Panc1 (cell line): ENCODE data around the gene THRSP. TPM values are rescaled to one million over a fixed set of nuclear protein-coding genes. Genes with fewer than 3 reads are reported as not detected.

Experiments
- ATAC-seq: fragments of 200-7000 bp; cut with Tn5 transposase; 2 replicates; pipeline ENCODE4 v1.9.1; 2020; ENCODE audit warnings: mild to moderate bottlenecking, moderate library complexity
- BruUV-seq: library from RNA; stranded (reverse); fragments of 400-500 nt; replicated peaks from 2 replicates; lab custom pipeline; 2021; lab: Mats Ljungman, UMichigan
- CTCF ChIA-PET: fragments of 300-600 bp; sonication (Branson Sonifier 250); formaldehyde crosslinking; loops from one replicate; lab custom pipeline; 2022; ENCODE audit warnings: antibody characterized with exemption; lab: Charles Lee
- POLR2A ChIA-PET: fragments of 300-600 bp; sonication (Branson Sonifier 250); formaldehyde crosslinking; loops from one replicate; lab custom pipeline; 2022; ENCODE audit warnings: antibody characterized with exemption; lab: Charles Lee
- DNase-seq: peaks from one replicate; pipeline ENCODE4 v3.0.0-alpha.2; 2010; ENCODE audit warnings: low read depth, low spot score
- H3K27ac ChIP-seq: 2 replicates; pipeline ENCODE4 v1.5.1; 2011; ENCODE audit warnings: mild to moderate bottlenecking, low read length, inconsistent platforms
- H3K27me3 ChIP-seq: fragments of 200-500 bp; sonication (Bioruptor generic); 2 replicates; pipeline ENCODE4 v1.6.0; 2014; ENCODE audit warnings: low read length, inconsistent platforms; ENCODE audit not compliant: control insufficient read depth, insufficient read depth
- H3K36me3 ChIP-seq: fragments of 200-500 bp; sonication (Bioruptor generic); 2 replicates; pipeline ENCODE4 v1.5.1; 2014; ENCODE audit warnings: inconsistent platforms, mild to moderate bottlenecking, low read length, moderate library complexity; ENCODE audit not compliant: control insufficient read depth, insufficient read depth
- H3K4me1 ChIP-seq: 2 replicates; pipeline ENCODE4 v1.5.1; 2011; ENCODE audit warnings: inconsistent platforms, mild to moderate bottlenecking, low read length, moderate library complexity; ENCODE audit not compliant: control insufficient read depth, insufficient read depth
- H3K4me3 ChIP-seq, 2 experiments: 2 replicates each; pipeline ENCODE4 v1.5.1; 2011 to 2012; ENCODE audit warnings: low read depth in 2 of 2, low read length in 2 of 2, mild to moderate bottlenecking in 2 of 2, inconsistent platforms in 1 of 2, moderate library complexity in 1 of 2
- H3K9me3 ChIP-seq: fragments of 200-500 bp; sonication (Bioruptor generic); 2 replicates; pipeline ENCODE4 v1.5.1; 2014; ENCODE audit warnings: low read depth, mild to moderate bottlenecking, inconsistent platforms, low read length, moderate library complexity; ENCODE audit not compliant: control insufficient read depth, insufficient read depth
- POLR2AphosphoS5 ChIP-seq: IDR thresholded peaks from 2 replicates; pipeline ENCODE4 v1.6.1; 2012; ENCODE audit warnings: mild to moderate bottlenecking, low read depth, low read length, moderate library complexity
- SIN3A ChIP-seq: IDR thresholded peaks from 2 replicates; pipeline ENCODE4 v1.6.1; 2012; ENCODE audit warnings: low read depth, mild to moderate bottlenecking, low read length, moderate library complexity, borderline replicate concordance; ENCODE audit not compliant: insufficient read depth
- TCF7L2 ChIP-seq: IDR thresholded peaks from 2 replicates; pipeline ENCODE4 v1.6.1; 2011; ENCODE audit warnings: mild to moderate bottlenecking, low read depth, low read length, inconsistent platforms
- in situ Hi-C: cut with HindIII; loops from 2 replicates; pipeline ENCODE4 v1.10.0; 2016; ENCODE audit warnings: low sequenced_read_pairs, low pct_unique_long_range_greater_than_20kb
- intact Hi-C: fragments of 100-400 bp; cut with micrococcal nuclease; formaldehyde crosslinking; loops from one replicate; pipeline ENCODE4 v1.10.0; 2022; ENCODE audit not compliant: unreplicated experiment
- total RNA-seq: library from RNA; stranded (reverse); gene quantifications from one replicate; pipeline ENCODE4 v1.2.1, GENCODE V29; 2021; ENCODE audit not compliant: unreplicated experiment
- TF ChIP-seq, protein P1 (sequence below), 2 experiments: IDR thresholded peaks; 2 replicates each; pipeline ENCODE4 v1.6.1; 2011 to 2012; ENCODE audit warnings: low read depth in 2 of 2, control low read depth in 1 of 2, low read length in 1 of 2, mild to moderate bottlenecking in 1 of 2, moderate library complexity in 1 of 2; ENCODE audit not compliant: insufficient read depth in 1 of 2
- TF ChIP-seq, protein P2 (sequence below): fragments of 450-650 bp; IDR thresholded peaks from 2 replicates; pipeline ENCODE4 v1.5.1; 2017; ENCODE audit warnings: mild to moderate bottlenecking

Gene THRSP
- total RNA-seq, 1 experiment from 2014 or later, result not detected

DNA sequence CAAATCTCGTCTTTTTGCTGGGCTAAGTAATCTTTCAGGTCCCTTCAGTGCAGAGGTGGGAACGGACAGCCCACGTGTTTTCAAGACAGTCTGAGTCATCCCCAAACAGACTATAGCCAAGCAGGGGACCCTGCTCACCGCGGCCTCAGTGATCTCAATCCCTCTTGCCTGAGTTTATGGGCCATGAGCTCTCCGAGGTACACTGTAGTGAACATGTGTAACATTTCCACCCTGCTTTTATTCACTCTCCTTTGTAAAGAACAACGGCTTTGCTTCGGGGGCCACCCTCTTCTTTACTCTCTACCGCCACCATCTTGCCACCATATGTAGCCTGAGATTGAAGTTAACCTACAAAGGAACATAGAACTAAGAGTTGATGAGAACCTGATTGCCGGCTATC is 29.0 kb upstream of the THRSP start:
- DNase-seq, result no peak
- Histone ChIP-seq H3K36me3 (no peaks in the 10 kb centered on the region), H3K4me1 (peaks cover 12% of the 10 kb centered on the region), H3K27ac (no peak overlapping the region), H3K4me3 (no peak overlapping the region), H3K9me3 (no peaks in the 10 kb centered on the region), H3K27me3 (no peaks in the 10 kb centered on the region)
- CTCF ChIA-PET, result interaction anchor here (0.7 kb wide), 1 partner anchor 329 kb away, joined by 3 read pairs; no protein-coding TSS in a partner anchor
- in situ Hi-C loops, result no loop called here
- no peak for TF ChIP-seq POLR2AphosphoS5
- intact Hi-C loops, result no loop called here
- POLR2A ChIA-PET, result no interaction called here
- no TSS peak for BruUV-seq
- no peak for ATAC-seq

DNA sequence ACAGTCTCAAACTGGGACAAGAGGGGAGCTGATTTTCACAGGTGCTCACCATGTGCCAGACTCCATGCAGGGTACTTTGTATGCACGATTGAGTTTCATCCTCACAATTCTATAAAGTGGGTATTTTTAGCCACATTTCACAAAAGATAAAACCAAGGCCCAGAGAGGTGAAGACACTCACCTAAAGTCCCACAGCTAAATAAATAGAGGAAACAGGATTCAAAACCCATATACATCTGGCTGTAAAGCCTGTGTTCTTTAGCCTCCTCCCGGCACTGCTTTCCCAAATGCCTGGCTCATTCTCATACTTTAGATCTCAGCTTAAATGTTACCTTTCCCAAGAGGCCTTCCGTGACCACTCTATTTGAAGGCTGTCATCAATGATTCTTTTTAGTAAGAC is 27.3 kb upstream of the THRSP start:
- TF ChIP-seq SIN3A (no peak), TCF7L2 (no peak), POLR2AphosphoS5 (no peak)
- TF ChIP-seq, protein P1, sequence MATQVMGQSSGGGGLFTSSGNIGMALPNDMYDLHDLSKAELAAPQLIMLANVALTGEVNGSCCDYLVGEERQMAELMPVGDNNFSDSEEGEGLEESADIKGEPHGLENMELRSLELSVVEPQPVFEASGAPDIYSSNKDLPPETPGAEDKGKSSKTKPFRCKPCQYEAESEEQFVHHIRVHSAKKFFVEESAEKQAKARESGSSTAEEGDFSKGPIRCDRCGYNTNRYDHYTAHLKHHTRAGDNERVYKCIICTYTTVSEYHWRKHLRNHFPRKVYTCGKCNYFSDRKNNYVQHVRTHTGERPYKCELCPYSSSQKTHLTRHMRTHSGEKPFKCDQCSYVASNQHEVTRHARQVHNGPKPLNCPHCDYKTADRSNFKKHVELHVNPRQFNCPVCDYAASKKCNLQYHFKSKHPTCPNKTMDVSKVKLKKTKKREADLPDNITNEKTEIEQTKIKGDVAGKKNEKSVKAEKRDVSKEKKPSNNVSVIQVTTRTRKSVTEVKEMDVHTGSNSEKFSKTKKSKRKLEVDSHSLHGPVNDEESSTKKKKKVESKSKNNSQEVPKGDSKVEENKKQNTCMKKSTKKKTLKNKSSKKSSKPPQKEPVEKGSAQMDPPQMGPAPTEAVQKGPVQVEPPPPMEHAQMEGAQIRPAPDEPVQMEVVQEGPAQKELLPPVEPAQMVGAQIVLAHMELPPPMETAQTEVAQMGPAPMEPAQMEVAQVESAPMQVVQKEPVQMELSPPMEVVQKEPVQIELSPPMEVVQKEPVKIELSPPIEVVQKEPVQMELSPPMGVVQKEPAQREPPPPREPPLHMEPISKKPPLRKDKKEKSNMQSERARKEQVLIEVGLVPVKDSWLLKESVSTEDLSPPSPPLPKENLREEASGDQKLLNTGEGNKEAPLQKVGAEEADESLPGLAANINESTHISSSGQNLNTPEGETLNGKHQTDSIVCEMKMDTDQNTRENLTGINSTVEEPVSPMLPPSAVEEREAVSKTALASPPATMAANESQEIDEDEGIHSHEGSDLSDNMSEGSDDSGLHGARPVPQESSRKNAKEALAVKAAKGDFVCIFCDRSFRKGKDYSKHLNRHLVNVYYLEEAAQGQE (IDR thresholded peaks at IDR 0.05; ENCODE audit: insufficient read depth in 1 of 2, low read depth in 2 of 2, low read length in 1 of 2), result no peak
- TF ChIP-seq, protein P2, sequence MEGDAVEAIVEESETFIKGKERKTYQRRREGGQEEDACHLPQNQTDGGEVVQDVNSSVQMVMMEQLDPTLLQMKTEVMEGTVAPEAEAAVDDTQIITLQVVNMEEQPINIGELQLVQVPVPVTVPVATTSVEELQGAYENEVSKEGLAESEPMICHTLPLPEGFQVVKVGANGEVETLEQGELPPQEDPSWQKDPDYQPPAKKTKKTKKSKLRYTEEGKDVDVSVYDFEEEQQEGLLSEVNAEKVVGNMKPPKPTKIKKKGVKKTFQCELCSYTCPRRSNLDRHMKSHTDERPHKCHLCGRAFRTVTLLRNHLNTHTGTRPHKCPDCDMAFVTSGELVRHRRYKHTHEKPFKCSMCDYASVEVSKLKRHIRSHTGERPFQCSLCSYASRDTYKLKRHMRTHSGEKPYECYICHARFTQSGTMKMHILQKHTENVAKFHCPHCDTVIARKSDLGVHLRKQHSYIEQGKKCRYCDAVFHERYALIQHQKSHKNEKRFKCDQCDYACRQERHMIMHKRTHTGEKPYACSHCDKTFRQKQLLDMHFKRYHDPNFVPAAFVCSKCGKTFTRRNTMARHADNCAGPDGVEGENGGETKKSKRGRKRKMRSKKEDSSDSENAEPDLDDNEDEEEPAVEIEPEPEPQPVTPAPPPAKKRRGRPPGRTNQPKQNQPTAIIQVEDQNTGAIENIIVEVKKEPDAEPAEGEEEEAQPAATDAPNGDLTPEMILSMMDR, result no peak
- BruUV-seq, result no TSS peak
- Histone ChIP-seq H3K36me3 (no peaks in the 10 kb centered on the region), H3K27me3 (no peaks in the 10 kb centered on the region), H3K9me3 (no peaks in the 10 kb centered on the region), H3K4me3 (no peak overlapping the region), H3K4me1 (peaks cover 14% of the 10 kb centered on the region), H3K27ac (no peak overlapping the region)
- no peak for DNase-seq
- intact Hi-C loops (no loop called here), in situ Hi-C loops (no loop called here)
- ChIA-PET CTCF (no interaction called here), POLR2A (no interaction called here)
- no peak for ATAC-seq

DNA sequence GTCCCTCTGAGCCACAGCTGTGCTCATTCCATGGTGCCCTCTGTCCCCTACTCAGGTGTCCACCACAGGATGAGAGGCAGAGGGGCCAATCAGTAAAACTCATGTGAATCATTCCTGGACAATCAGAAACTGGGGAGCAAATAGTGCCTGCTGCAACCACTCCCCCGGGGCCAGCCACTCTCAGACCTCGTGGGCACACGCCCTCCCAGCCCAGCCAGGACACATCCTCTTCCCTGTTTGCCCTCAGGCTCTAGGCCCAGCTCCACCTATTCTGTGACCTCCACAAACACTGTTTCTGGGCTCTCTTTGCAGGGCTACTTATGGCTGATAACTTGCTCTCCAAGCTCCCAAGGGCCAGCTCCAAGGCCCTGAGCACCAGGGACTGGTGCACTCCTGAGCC is 26.6 kb upstream of the THRSP start:
- Histone ChIP-seq H3K27ac (no peak overlapping the region), H3K27me3 (no peaks in the 10 kb centered on the region), H3K36me3 (no peaks in the 10 kb centered on the region), H3K4me1 (peaks cover 10% of the 10 kb centered on the region), H3K9me3 (no peaks in the 10 kb centered on the region), H3K4me3 (no peak overlapping the region)
- no TSS peak for BruUV-seq
- DNase-seq, result no peak
- no peak for ATAC-seq
- ChIA-PET CTCF (interaction anchor here (0.6 kb wide), 1 partner anchor 8 kb away, joined by 5 read pairs; no protein-coding TSS in a partner anchor), POLR2A (no interaction called here)
- intact Hi-C loops, result no loop called here
- TF ChIP-seq, protein P1 (IDR thresholded peaks at IDR 0.05; ENCODE audit: insufficient read depth in 1 of 2, low read depth in 2 of 2, low read length in 1 of 2), result no peak
- TF ChIP-seq SIN3A, result no peak
- no peak for TF ChIP-seq POLR2AphosphoS5
- no peak for TF ChIP-seq TCF7L2
- TF ChIP-seq, protein P2, result no peak
- in situ Hi-C loops, result no loop called here
